GM21367 (cell line): ENCODE measurements around the gene TBC1D24.

Source experiments
- ATAC-seq: cut with Tn5 transposase; IDR thresholded peaks from one replicate; pipeline ENCODE4 v1.9.1; 2021; ENCODE audit not compliant: unreplicated experiment

The TBC1D24 gene

GRCh38 chr16:2482708-2483534, 8.0 kb downstream of the TBC1D24 start:
- no peak for ATAC-seq

GRCh38 chr16:2483939-2484897, 9.3 kb downstream of the TBC1D24 start:
- ATAC-seq: no peak

GRCh38 chr16:2484898-2485508, 10.1 kb downstream of the TBC1D24 start:
- ATAC-seq: no peak

GRCh38 chr16:2485811-2486507, 11.0 kb downstream of the TBC1D24 start:
- no peak for ATAC-seq

GRCh38 chr16:2486645-2487516, 12.0 kb downstream of the TBC1D24 start:
- ATAC-seq: no peak

GRCh38 chr16:2487517-2487842, 12.6 kb downstream of the TBC1D24 start:
- ATAC-seq: no peak

- ATAC-seq: no peak
These were observed 13.1 kb downstream of the TBC1D24 start for GRCh38 chr16:2487903-2488531.

- no peak for ATAC-seq
These were observed 14.7 kb downstream of the TBC1D24 start for GRCh38 chr16:2489581-2489980.

GRCh38 chr16:2490190-2491105, 15.5 kb downstream of the TBC1D24 start:
- no peak for ATAC-seq

- ATAC-seq: no peak
These were observed 17.4 kb downstream of the TBC1D24 start for GRCh38 chr16:2492292-2492691.

GRCh38 chr16:2493605-2494004, 18.7 kb downstream of the TBC1D24 start:
- ATAC-seq: no peak

GRCh38 chr16:2494616-2495015, 19.7 kb downstream of the TBC1D24 start:
- ATAC-seq: no peak

- ATAC-seq: no peak
These were observed 20.1 kb downstream of the TBC1D24 start for GRCh38 chr16:2495041-2495440.

- ATAC-seq: no peak
These were observed 21.5 kb downstream of the TBC1D24 start for GRCh38 chr16:2496223-2497115.

- ATAC-seq: no peak
These were observed 22.2 kb downstream of the TBC1D24 start for GRCh38 chr16:2497116-2497630.

GRCh38 chr16:2497695-2498484, 23.0 kb downstream of the TBC1D24 start:
- ATAC-seq: no peak
